HepG2 (cell line): Measurements from ENCODE around the gene SMIM1. TPM values are rescaled to one million over a fixed set of nuclear protein-coding genes. Genes with fewer than 3 reads are reported as not detected.

Source experiments
- AHR ChIP-seq: IDR thresholded peaks from 2 replicates; pipeline ENCODE4 v1.6.1; 2018; ENCODE audit warnings: missing genetic modification reagents, missing compliant biosample characterization
- BRCA1 ChIP-seq: sonication (generic); formaldehyde crosslinking; IDR thresholded peaks from 2 replicates; pipeline ENCODE4 v1.4.0; 2020; ENCODE audit warnings: missing genetic modification reagents
- CSRNP1 ChIP-seq: sonication (generic); formaldehyde crosslinking; IDR thresholded peaks from 2 replicates; pipeline ENCODE4 v1.8.1; 2023; ENCODE audit warnings: mild to moderate bottlenecking, missing genetic modification reagents
- KDM5B ChIP-seq: sonication (generic); formaldehyde crosslinking; IDR thresholded peaks from 2 replicates; pipeline ENCODE4 v1.4.0; 2020; ENCODE audit warnings: missing genetic modification reagents, mild to moderate bottlenecking, borderline replicate concordance
- KDM6A ChIP-seq: IDR thresholded peaks from 2 replicates; pipeline ENCODE4 v1.6.1; 2016; ENCODE audit warnings: low read depth
- MXD3 ChIP-seq: IDR thresholded peaks from 2 replicates; pipeline ENCODE4 v1.6.1; 2016; ENCODE audit warnings: mild to moderate bottlenecking, missing biosample characterization, missing genetic modification reagents
- NFIB ChIP-seq: sonication (generic); formaldehyde crosslinking; IDR thresholded peaks from 2 replicates; pipeline ENCODE4 v1.9.0; 2021; ENCODE audit warnings: missing genetic modification reagents, mild to moderate bottlenecking, borderline replicate concordance
- PCBP1 ChIP-seq: fragments of 200-400 bp; formaldehyde crosslinking; IDR thresholded peaks from 2 replicates; pipeline ENCODE4 v1.6.1; 2017; ENCODE audit warnings: mild to moderate bottlenecking, low read depth, low read length, borderline replicate concordance
- PLRG1 ChIP-seq: fragments of 450-650 bp; conservative IDR thresholded peaks from 2 replicates; pipeline ENCODE4 v1.6.1; 2016
- PTBP1 ChIP-seq: fragments of 200-400 bp; formaldehyde crosslinking; IDR thresholded peaks from 2 replicates; pipeline ENCODE4 v1.6.1; 2018; ENCODE audit warnings: low read length, low read depth; ENCODE audit not compliant: poor library complexity, severe bottlenecking
- SOX13 ChIP-seq, 3 experiments: fragments of 450-650 bp in 1 of 3; sonication (generic) in 1 of 3; formaldehyde crosslinking in 1 of 3; IDR thresholded peaks in 2 of 3; conservative IDR thresholded peaks in 1 of 3; 2 replicates each; pipeline versions ENCODE4 v1.5.0 to v1.6.1; 2016 to 2020; ENCODE audit warnings: antibody characterized with exemption in 1 of 3, mild to moderate bottlenecking in 1 of 3, missing compliant biosample characterization in 1 of 3, missing genetic modification reagents in 1 of 3, moderate library complexity in 1 of 3
- SRSF4 ChIP-seq: fragments of 200-400 bp; formaldehyde crosslinking; IDR thresholded peaks from one replicate; pipeline ENCODE4 v1.6.1; 2018; ENCODE audit warnings: mild to moderate bottlenecking, low read depth, low read length, moderate library complexity; ENCODE audit not compliant: poor library complexity, severe bottlenecking
- TFDP2 ChIP-seq: sonication (generic); formaldehyde crosslinking; IDR thresholded peaks from 2 replicates; pipeline ENCODE4 v1.4.0; 2020; ENCODE audit warnings: missing genetic modification reagents
- ZFP62 ChIP-seq: sonication (generic); formaldehyde crosslinking; IDR thresholded peaks from 2 replicates; pipeline ENCODE4 v1.4.0; 2020; ENCODE audit warnings: missing genetic modification reagents
- ZNF234 ChIP-seq: sonication (generic); formaldehyde crosslinking; conservative IDR thresholded peaks from 2 replicates; pipeline ENCODE4 v1.5.1; 2020; ENCODE audit warnings: mild to moderate bottlenecking, missing genetic modification reagents
- ZNF354B ChIP-seq: sonication (generic); formaldehyde crosslinking; IDR thresholded peaks from 2 replicates; pipeline ENCODE4 v1.8.0; 2022; ENCODE audit warnings: mild to moderate bottlenecking, missing genetic modification reagents
- ZNF564 ChIP-seq: sonication (generic); formaldehyde crosslinking; IDR thresholded peaks from 2 replicates; pipeline ENCODE4 v1.8.1; 2023; ENCODE audit warnings: mild to moderate bottlenecking, missing genetic modification reagents
- ZNF670 ChIP-seq: sonication (generic); formaldehyde crosslinking; IDR thresholded peaks from 2 replicates; pipeline ENCODE4 v1.8.0; 2022; ENCODE audit warnings: mild to moderate bottlenecking, missing genetic modification reagents, borderline replicate concordance
- polyA plus RNA-seq, 8 experiments: library from polyadenylated mRNA; depleted of rRNA in 3 of 8; stranded (reverse) in 7 of 8; unstranded in 1 of 8; fragments of >200 nt; fragmentation: Illumina TruSeq in 4 of 8; extraction: Trizol in 4 of 8; gene quantifications; 2 replicates each; pipeline versions ENCODE4 v1.2.1 to v1.2.3, GENCODE V29; 2011 to 2016; ENCODE audit warnings: low read depth in 4 of 8, missing spikeins in 1 of 8, mixed read lengths in 1 of 8; ENCODE audit not compliant: insufficient read depth in 1 of 8
- total RNA-seq, 5 experiments: library from RNA; depleted of rRNA; stranded (reverse); fragments of >200 nt; fragmentation: Illumina TruSeq; extraction: Trizol; gene quantifications; 2 replicates each; pipeline ENCODE4 v1.2.3, GENCODE V29; 2016; ENCODE audit warnings: low read depth in 1 of 5
- TF ChIP-seq, protein P1 (sequence below): IDR thresholded peaks from 2 replicates; pipeline ENCODE4 v1.6.1; 2016; ENCODE audit warnings: mild to moderate bottlenecking
- TF ChIP-seq, protein P2 (sequence below): IDR thresholded peaks from 2 replicates; pipeline ENCODE4 v1.6.1; 2016; ENCODE audit warnings: low read depth, control low read depth
- TF ChIP-seq, protein P3 (sequence below): sonication (generic); formaldehyde crosslinking; conservative IDR thresholded peaks from 2 replicates; pipeline ENCODE4 v1.8.0; 2022; ENCODE audit warnings: mild to moderate bottlenecking, moderate library complexity, missing genetic modification reagents

SMIM1 gene
- total and polyA plus RNA-seq, 2 of the 13 experiments (the other 11 are each of a cell fraction or from before 2014, with no cell fraction given) = 12.4 to 56.3 TPM

GRCh38 chr1:3775490-3776230 lies 3.1 kb downstream of the SMIM1 start (continued):
- TF ChIP-seq, protein P1, sequence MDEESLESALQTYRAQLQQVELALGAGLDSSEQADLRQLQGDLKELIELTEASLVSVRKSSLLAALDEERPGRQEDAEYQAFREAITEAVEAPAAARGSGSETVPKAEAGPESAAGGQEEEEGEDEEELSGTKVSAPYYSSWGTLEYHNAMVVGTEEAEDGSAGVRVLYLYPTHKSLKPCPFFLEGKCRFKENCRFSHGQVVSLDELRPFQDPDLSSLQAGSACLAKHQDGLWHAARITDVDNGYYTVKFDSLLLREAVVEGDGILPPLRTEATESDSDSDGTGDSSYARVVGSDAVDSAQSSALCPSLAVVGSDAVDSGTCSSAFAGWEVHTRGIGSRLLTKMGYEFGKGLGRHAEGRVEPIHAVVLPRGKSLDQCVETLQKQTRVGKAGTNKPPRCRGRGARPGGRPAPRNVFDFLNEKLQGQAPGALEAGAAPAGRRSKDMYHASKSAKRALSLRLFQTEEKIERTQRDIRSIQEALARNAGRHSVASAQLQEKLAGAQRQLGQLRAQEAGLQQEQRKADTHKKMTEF (CRISPR knock-in tag) = peak; percentile 72
- peak; percentile 93 for TF ChIP-seq MXD3 (CRISPR knock-in tag)
- no peak for TF ChIP-seq NFIB
- peak; percentile 34; the same call in 1 of the 2 replicates for TF ChIP-seq PCBP1
- peak; percentile 90 for TF ChIP-seq CSRNP1 (CRISPR knock-in tag)
- TF ChIP-seq, protein P2, sequence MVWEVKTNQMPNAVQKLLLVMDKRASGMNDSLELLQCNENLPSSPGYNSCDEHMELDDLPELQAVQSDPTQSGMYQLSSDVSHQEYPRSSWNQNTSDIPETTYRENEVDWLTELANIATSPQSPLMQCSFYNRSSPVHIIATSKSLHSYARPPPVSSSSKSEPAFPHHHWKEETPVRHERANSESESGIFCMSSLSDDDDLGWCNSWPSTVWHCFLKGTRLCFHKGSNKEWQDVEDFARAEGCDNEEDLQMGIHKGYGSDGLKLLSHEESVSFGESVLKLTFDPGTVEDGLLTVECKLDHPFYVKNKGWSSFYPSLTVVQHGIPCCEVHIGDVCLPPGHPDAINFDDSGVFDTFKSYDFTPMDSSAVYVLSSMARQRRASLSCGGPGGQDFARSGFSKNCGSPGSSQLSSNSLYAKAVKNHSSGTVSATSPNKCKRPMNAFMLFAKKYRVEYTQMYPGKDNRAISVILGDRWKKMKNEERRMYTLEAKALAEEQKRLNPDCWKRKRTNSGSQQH (CRISPR knock-in tag) = no peak
- no peak for TF ChIP-seq ZNF354B (CRISPR knock-in tag)
- TF ChIP-seq, protein P3, sequence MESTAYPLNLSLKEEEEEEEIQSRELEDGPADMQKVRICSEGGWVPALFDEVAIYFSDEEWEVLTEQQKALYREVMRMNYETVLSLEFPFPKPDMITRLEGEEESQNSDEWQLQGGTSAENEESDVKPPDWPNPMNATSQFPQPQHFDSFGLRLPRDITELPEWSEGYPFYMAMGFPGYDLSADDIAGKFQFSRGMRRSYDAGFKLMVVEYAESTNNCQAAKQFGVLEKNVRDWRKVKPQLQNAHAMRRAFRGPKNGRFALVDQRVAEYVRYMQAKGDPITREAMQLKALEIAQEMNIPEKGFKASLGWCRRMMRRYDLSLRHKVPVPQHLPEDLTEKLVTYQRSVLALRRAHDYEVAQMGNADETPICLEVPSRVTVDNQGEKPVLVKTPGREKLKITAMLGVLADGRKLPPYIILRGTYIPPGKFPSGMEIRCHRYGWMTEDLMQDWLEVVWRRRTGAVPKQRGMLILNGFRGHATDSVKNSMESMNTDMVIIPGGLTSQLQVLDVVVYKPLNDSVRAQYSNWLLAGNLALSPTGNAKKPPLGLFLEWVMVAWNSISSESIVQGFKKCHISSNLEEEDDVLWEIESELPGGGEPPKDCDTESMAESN (CRISPR knock-in tag) = no peak
- TF ChIP-seq PTBP1 = no peak
- peak; percentile 63; the same call in 1 of the 2 replicates for TF ChIP-seq TFDP2
- TF ChIP-seq ZNF234 (CRISPR knock-in tag) = peak; percentile 51; the same call in 1 of the 2 replicates
- TF ChIP-seq ZNF670 (CRISPR knock-in tag) = peak; percentile 98
- TF ChIP-seq AHR (CRISPR knock-in tag) = no peak
- peak; percentile 84 for TF ChIP-seq KDM5B
- TF ChIP-seq ZFP62 (CRISPR knock-in tag) = no peak
- TF ChIP-seq SOX13 (IDR thresholded peaks at IDR 0.05) = peak; percentile 10
- peak in 1 of 2 experiments; percentile 38; a peak in 1 of 4 replicates for TF ChIP-seq SOX13 (CRISPR knock-in tag; conservative IDR thresholded peaks at IDR 0.05 in 1 of 2, IDR thresholded peaks at IDR 0.05 in 1 of 2)
- TF ChIP-seq ZNF564 (CRISPR knock-in tag) = peak; percentile 45
- TF ChIP-seq KDM6A (CRISPR knock-in tag) = peak; percentile 68
- peak; percentile 88 for TF ChIP-seq BRCA1 (CRISPR knock-in tag)
- TF ChIP-seq SRSF4 = no peak
- no peak for TF ChIP-seq PLRG1
